ENCODE data around the gene EDDM3A. TPM values are rescaled to one million over a fixed set of nuclear protein-coding genes. Genes with fewer than 3 reads are reported as not detected.
A peak's percentile ranks its signal among the peaks of the same experiment; 100 is the strongest.

EDDM3A gene
- polyA plus RNA-seq, 4 donors, result not detected

DNA sequence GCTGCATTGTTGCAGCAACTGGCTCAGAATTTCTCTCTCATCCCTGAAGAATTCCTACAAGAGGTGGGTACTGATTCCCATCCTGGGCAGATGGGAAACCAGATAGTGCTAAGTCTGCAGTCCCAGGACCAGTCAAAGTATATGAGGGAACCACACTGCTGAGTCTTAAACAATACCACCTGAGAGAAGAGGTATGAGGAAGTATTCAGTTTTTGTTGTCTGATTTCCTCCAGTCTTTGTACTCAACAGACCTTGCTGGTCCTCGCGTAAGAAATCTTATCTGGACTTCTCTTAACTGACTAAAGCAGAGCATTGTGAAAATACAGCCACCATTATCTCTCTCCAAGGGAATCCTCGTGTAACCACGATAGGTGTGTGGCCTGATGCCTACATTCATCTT, 3.6 kb upstream of the EDDM3A start:
- no peak overlapping the region for H3K27ac ChIP-seq (ENCODE audit: low read depth in 1 of 3, low read length in 2 of 3)
- FAIRE-seq, result no peak
- H3K4me3 ChIP-seq (ENCODE audit: low read depth in 1 of 3, low read length in 3 of 3), result no peak overlapping the region
- no peaks in the 10 kb centered on the region for H3K4me1 ChIP-seq (ENCODE audit: control insufficient read depth in 3 of 3, insufficient read depth in 2 of 3, low read depth in 1 of 3, low read length in 2 of 3)
- DNase-seq, result peak in 1 of 2 donors; percentile 10
- 11 to 59% (median 43%) methylated on average over 4 of the region's 4 CpGs for WGBS, 3 donors
- no peaks in the 10 kb centered on the region for H3K27me3 ChIP-seq (ENCODE audit: control insufficient read depth in 3 of 3, insufficient read depth in 3 of 3, low read length in 3 of 3)
- no peaks in the 10 kb centered on the region for H3K36me3 ChIP-seq (ENCODE audit: control insufficient read depth in 3 of 3, insufficient read depth in 2 of 3, low read depth in 1 of 3, low read length in 3 of 3)
- H3K9me3 ChIP-seq (ENCODE audit: control insufficient read depth in 2 of 2, insufficient read depth in 1 of 2, low read depth in 1 of 2, low read length in 1 of 2), result no peaks in the 10 kb centered on the region

DNA sequence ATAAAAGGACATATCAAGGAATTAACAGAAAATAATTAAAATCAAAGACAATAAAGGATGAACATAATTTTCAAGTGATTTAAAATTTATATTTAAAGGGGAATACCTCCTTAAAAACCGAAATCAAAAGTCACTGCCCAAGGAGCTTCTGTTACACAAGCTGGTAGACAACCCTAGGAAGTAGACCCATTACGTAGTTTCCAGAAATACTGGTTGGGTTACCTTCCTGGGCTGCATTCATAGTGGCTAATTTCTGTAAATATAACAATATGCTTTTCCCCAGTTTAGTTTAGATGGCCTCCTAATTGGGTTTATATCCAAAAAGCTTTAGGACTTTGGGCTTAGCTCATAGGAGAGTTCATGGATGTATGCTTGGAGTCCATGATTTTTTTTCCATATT, 2.1 kb upstream of the EDDM3A start:
- H3K27ac ChIP-seq (ENCODE audit: low read depth in 1 of 3, low read length in 2 of 3), result no peak overlapping the region
- WGBS, 3 donors, result 79 to 84% (median 83%) methylated on average over 2 of the region's 2 CpGs

DNA sequence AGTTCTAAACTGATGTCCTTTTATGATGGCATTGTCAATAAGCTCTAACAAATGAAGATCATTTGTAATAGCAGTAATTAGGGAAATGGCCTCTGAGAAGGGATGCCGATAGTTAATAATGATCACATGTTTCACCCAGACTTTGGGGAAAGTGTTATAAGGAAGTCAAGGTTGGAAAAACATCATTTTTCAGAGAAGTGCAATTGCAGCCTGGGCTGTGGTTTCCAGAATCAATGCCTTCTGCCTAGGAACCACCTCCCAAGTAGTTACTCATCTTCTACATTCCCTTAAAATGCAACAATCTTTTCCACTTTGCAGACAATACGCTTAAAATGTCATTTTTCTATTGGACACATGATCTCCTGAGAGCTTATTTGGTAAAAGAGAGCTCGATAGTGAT, 879 bp downstream of the EDDM3A start:
- Histone ChIP-seq H3K27me3 (ENCODE audit: control insufficient read depth in 3 of 3, insufficient read depth in 3 of 3, low read length in 3 of 3) (no peaks in the 10 kb centered on the region), H3K9me3 (ENCODE audit: control insufficient read depth in 2 of 2, insufficient read depth in 1 of 2, low read depth in 1 of 2, low read length in 1 of 2) (peaks cover 0 to 2% of the 10 kb centered on the region in 2 donors), H3K36me3 (ENCODE audit: control insufficient read depth in 3 of 3, insufficient read depth in 2 of 3, low read depth in 1 of 3, low read length in 3 of 3) (no peaks in the 10 kb centered on the region), H3K4me3 (ENCODE audit: low read depth in 1 of 3, low read length in 3 of 3) (no peak overlapping the region), H3K4me1 (ENCODE audit: control insufficient read depth in 3 of 3, insufficient read depth in 2 of 3, low read depth in 1 of 3, low read length in 2 of 3) (no peaks in the 10 kb centered on the region), H3K27ac (ENCODE audit: low read depth in 1 of 3, low read length in 2 of 3) (no peak overlapping the region)
- FAIRE-seq, result no peak
- 84 to 91% (median 88%) methylated on average over 3 of the region's 3 CpGs for WGBS, 3 donors
- DNase-seq, result no peak

More for the DNA sequence above, 2.1 kb upstream of the EDDM3A start:
- DNase-seq (no peak), FAIRE-seq (no peak)
- H3K4me1 ChIP-seq (ENCODE audit: control insufficient read depth in 3 of 3, insufficient read depth in 2 of 3, low read depth in 1 of 3, low read length in 2 of 3), result no peaks in the 10 kb centered on the region
- no peaks in the 10 kb centered on the region for H3K36me3 ChIP-seq (ENCODE audit: control insufficient read depth in 3 of 3, insufficient read depth in 2 of 3, low read depth in 1 of 3, low read length in 3 of 3)
- no peaks in the 10 kb centered on the region for H3K27me3 ChIP-seq (ENCODE audit: control insufficient read depth in 3 of 3, insufficient read depth in 3 of 3, low read length in 3 of 3)
- no peaks in the 10 kb centered on the region for H3K9me3 ChIP-seq (ENCODE audit: control insufficient read depth in 2 of 2, insufficient read depth in 1 of 2, low read depth in 1 of 2, low read length in 1 of 2)
- no peak overlapping the region for H3K4me3 ChIP-seq (ENCODE audit: low read depth in 1 of 3, low read length in 3 of 3)

DNA sequence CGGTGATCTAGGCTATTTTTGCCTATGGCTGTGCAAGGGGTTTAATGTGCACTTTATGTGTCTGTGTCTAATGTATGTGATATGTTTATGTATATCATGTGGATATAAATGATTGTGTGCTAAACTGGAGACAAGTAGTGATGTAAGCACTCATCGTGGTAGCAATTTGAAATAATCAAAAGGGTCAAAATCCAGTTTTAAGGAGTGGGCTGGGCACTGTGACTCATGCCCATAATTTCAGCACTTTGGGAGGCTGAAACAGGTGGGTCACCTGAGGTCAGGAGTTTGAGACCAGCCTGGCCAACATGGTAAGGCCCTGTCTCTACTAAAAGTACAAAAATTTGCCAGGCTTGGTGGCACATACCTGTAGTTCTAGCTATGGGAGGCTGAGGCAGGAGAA, 2.8 kb downstream of the EDDM3A start:
- DNase-seq (peak in 1 of 2 donors; percentile 61), FAIRE-seq (no peak)
- peaks cover 0 to 14% of the 10 kb centered on the region in 2 donors for H3K9me3 ChIP-seq (ENCODE audit: control insufficient read depth in 2 of 2, insufficient read depth in 1 of 2, low read depth in 1 of 2, low read length in 1 of 2)
- H3K27ac ChIP-seq (ENCODE audit: low read depth in 1 of 3, low read length in 2 of 3), result no peak overlapping the region
- no peak overlapping the region for H3K4me3 ChIP-seq (ENCODE audit: low read depth in 1 of 3, low read length in 3 of 3)
- no peaks in the 10 kb centered on the region for H3K27me3 ChIP-seq (ENCODE audit: control insufficient read depth in 3 of 3, insufficient read depth in 3 of 3, low read length in 3 of 3)
- H3K4me1 ChIP-seq (ENCODE audit: control insufficient read depth in 3 of 3, insufficient read depth in 2 of 3, low read depth in 1 of 3, low read length in 2 of 3), result no peaks in the 10 kb centered on the region
- 53 to 77% (median 70%) methylated on average over 2 of the region's 2 CpGs for WGBS, 3 donors
- H3K36me3 ChIP-seq (ENCODE audit: control insufficient read depth in 3 of 3, insufficient read depth in 2 of 3, low read depth in 1 of 3, low read length in 3 of 3), result no peaks in the 10 kb centered on the region

DNA sequence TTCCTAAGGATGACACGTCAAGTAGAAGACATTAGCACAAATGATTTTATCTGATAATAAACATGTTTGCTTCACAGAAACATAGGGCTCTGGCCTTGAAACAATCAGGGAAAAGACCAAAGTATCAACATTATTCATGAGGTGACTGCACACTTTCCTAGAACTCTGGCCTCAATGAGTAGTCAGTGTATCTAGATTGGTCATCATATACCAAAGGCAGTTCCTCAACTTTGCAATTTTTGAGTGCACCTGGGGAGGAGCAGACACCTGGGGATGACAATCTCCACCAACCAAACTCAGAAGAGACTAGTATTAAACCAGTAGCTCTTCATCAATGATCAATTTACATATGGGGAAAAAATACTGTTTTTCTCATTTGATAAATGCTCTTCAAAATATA, 4.5 kb downstream of the EDDM3A start:
- Histone ChIP-seq H3K4me3 (ENCODE audit: low read depth in 1 of 3, low read length in 3 of 3) (no peak overlapping the region), H3K9me3 (ENCODE audit: control insufficient read depth in 2 of 2, insufficient read depth in 1 of 2, low read depth in 1 of 2, low read length in 1 of 2) (peaks cover 0 to 15% of the 10 kb centered on the region in 2 donors), H3K27me3 (ENCODE audit: control insufficient read depth in 3 of 3, insufficient read depth in 3 of 3, low read length in 3 of 3) (no peaks in the 10 kb centered on the region), H3K36me3 (ENCODE audit: control insufficient read depth in 3 of 3, insufficient read depth in 2 of 3, low read depth in 1 of 3, low read length in 3 of 3) (no peaks in the 10 kb centered on the region), H3K27ac (ENCODE audit: low read depth in 1 of 3, low read length in 2 of 3) (no peak overlapping the region), H3K4me1 (ENCODE audit: control insufficient read depth in 3 of 3, insufficient read depth in 2 of 3, low read depth in 1 of 3, low read length in 2 of 3) (no peaks in the 10 kb centered on the region)
- 45 to 75% (median 67%) methylated on average over 1 of the region's 1 CpG for WGBS, 3 donors
- DNase-seq (peak in 1 of 2 donors; percentile 29), FAIRE-seq (no peak)

DNA sequence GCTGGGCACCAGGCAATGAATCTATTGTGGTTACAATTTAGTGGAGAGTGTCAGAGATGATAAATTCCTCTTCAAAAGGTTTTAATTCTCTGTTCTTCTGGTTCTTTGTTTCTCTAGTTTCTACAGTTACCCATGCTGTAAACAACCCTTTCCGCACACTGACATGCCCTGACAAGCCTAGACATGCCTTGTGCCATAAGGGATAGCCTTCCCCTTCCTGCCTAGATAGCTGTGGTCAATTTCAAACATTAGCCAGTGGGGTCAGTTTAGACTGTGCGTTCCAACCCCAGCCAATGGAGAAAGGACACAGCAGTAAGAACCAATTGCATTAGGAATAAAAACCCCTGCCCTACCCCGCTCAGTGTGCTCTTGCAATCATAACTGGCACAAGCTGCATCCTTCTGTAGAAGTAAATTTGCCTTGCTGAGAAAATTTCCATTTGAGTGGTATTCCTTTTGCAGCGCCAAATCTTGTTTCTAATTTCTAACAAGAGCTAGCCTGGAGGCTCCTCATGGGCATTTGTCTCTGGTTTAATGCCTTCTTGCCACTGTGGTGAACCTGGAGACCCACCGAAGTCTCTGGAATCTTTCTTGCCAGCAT, 6.4 kb downstream of the EDDM3A start:
- 85 to 90% (median 87%) methylated on average over 5 of the region's 5 CpGs for WGBS, 3 donors
- no peak for FAIRE-seq
- H3K4me3 ChIP-seq (ENCODE audit: low read depth in 1 of 3, low read length in 3 of 3), result no peak overlapping the region
- H3K27ac ChIP-seq (ENCODE audit: low read depth in 1 of 3, low read length in 2 of 3), result no peak overlapping the region
- DNase-seq, result no peak
- no peaks in the 10 kb centered on the region for H3K36me3 ChIP-seq (ENCODE audit: control insufficient read depth in 3 of 3, insufficient read depth in 2 of 3, low read depth in 1 of 3, low read length in 3 of 3)
- H3K9me3 ChIP-seq (ENCODE audit: control insufficient read depth in 2 of 2, insufficient read depth in 1 of 2, low read depth in 1 of 2, low read length in 1 of 2), result peaks cover 0 to 15% of the 10 kb centered on the region in 2 donors
- no peaks in the 10 kb centered on the region for H3K27me3 ChIP-seq (ENCODE audit: control insufficient read depth in 3 of 3, insufficient read depth in 3 of 3, low read length in 3 of 3)
- H3K4me1 ChIP-seq (ENCODE audit: control insufficient read depth in 3 of 3, insufficient read depth in 2 of 3, low read depth in 1 of 3, low read length in 2 of 3), result no peaks in the 10 kb centered on the region

DNA sequence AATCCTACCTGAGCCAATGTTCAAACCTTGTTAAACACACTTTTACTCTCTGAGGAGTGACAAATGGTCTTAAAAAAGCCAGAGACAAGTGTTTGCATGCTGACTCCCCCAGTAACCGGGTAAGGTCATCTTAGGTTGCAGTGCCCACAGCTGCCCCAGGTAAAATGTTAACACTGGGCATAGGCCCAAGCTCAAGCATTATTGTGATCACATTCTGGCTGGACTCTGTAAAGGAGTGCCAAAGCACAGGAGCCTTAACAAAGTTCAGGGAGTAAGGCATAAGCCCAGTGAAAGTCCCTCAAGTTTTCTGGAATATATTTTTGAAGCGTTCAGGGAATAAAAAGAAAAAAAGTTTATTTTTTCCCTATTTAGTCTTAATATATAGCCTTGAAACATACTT, 8.6 kb downstream of the EDDM3A start:
- H3K9me3 ChIP-seq (ENCODE audit: control insufficient read depth in 2 of 2, insufficient read depth in 1 of 2, low read depth in 1 of 2, low read length in 1 of 2), result peaks cover 0 to 15% of the 10 kb centered on the region in 2 donors
- H3K36me3 ChIP-seq (ENCODE audit: control insufficient read depth in 3 of 3, insufficient read depth in 2 of 3, low read depth in 1 of 3, low read length in 3 of 3), result no peaks in the 10 kb centered on the region
- WGBS, 3 donors, result 67 to 86% (median 75%) methylated on average over 2 of the region's 2 CpGs
- DNase-seq (no peak), FAIRE-seq (no peak)
- H3K27ac ChIP-seq (ENCODE audit: low read depth in 1 of 3, low read length in 2 of 3), result no peak overlapping the region
- no peak overlapping the region for H3K4me3 ChIP-seq (ENCODE audit: low read depth in 1 of 3, low read length in 3 of 3)
- no peaks in the 10 kb centered on the region for H3K27me3 ChIP-seq (ENCODE audit: control insufficient read depth in 3 of 3, insufficient read depth in 3 of 3, low read length in 3 of 3)
- H3K4me1 ChIP-seq (ENCODE audit: control insufficient read depth in 3 of 3, insufficient read depth in 2 of 3, low read depth in 1 of 3, low read length in 2 of 3), result no peaks in the 10 kb centered on the region

DNA sequence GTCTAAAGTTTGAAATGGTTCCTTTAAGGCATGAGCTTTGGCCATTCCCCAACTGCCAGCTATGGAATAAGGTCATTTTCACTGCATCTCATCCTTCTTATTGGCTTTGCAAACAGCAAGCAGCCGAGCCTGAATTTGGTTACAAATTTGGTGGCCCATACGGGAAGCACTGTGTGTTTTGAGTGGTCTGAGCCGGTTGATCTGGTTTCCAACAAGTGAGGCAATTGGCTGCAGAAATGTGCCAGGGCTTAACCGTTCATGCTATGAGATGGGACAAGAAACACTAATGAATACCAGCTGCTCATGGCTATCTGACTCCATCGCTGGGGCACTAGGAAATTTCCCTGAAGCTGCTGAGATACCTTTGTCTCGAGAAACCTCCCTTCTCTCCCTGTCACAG, 9.3 kb downstream of the EDDM3A start:
- FAIRE-seq, result no peak
- Histone ChIP-seq H3K4me3 (ENCODE audit: low read depth in 1 of 3, low read length in 3 of 3) (no peak overlapping the region), H3K36me3 (ENCODE audit: control insufficient read depth in 3 of 3, insufficient read depth in 2 of 3, low read depth in 1 of 3, low read length in 3 of 3) (no peaks in the 10 kb centered on the region), H3K27me3 (ENCODE audit: control insufficient read depth in 3 of 3, insufficient read depth in 3 of 3, low read length in 3 of 3) (no peaks in the 10 kb centered on the region), H3K9me3 (ENCODE audit: control insufficient read depth in 2 of 2, insufficient read depth in 1 of 2, low read depth in 1 of 2, low read length in 1 of 2) (peaks cover 0 to 15% of the 10 kb centered on the region in 2 donors), H3K4me1 (ENCODE audit: control insufficient read depth in 3 of 3, insufficient read depth in 2 of 3, low read depth in 1 of 3, low read length in 2 of 3) (no peaks in the 10 kb centered on the region), H3K27ac (ENCODE audit: low read depth in 1 of 3, low read length in 2 of 3) (no peak overlapping the region)
- DNase-seq, result no peak
- WGBS, 3 donors, result 77 to 82% (median 80%) methylated on average over 6 of the region's 6 CpGs

DNA sequence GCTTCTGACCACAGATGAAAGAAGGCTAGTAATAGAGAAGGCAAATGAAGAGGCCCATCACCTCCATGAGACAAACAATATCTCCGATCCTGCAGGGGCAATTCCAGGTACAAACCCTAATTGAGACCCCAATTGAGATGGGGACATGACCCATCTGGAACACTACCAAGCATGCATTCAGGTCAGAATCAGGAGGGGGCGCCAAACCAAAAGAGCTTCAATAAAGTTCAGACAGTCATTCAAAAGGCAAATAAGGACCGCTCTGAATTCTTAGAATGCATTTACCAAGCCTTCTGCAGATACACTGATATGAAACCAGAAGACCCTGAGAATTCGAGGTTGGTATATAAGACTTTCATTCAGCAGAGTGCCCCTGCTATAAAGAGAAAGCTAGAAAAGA, 12.3 kb downstream of the EDDM3A start:
- WGBS, 3 donors, result 56 to 60% (median 56%) methylated on average over 4 of the region's 4 CpGs
- FAIRE-seq (no peak), DNase-seq (peak; percentile 28 to 39)
- peaks cover 0 to 2% of the 10 kb centered on the region in 2 donors for H3K9me3 ChIP-seq (ENCODE audit: control insufficient read depth in 2 of 2, insufficient read depth in 1 of 2, low read depth in 1 of 2, low read length in 1 of 2)
- H3K36me3 ChIP-seq (ENCODE audit: control insufficient read depth in 3 of 3, insufficient read depth in 2 of 3, low read depth in 1 of 3, low read length in 3 of 3), result no peaks in the 10 kb centered on the region
- no peaks in the 10 kb centered on the region for H3K27me3 ChIP-seq (ENCODE audit: control insufficient read depth in 3 of 3, insufficient read depth in 3 of 3, low read length in 3 of 3)
- H3K4me3 ChIP-seq (ENCODE audit: low read depth in 1 of 3, low read length in 3 of 3), result no peak overlapping the region
- no peak overlapping the region for H3K27ac ChIP-seq (ENCODE audit: low read depth in 1 of 3, low read length in 2 of 3)
- no peaks in the 10 kb centered on the region for H3K4me1 ChIP-seq (ENCODE audit: control insufficient read depth in 3 of 3, insufficient read depth in 2 of 3, low read depth in 1 of 3, low read length in 2 of 3)

Data from small intestine (tissue), 7 donors.